K562 (cell line): ENCODE data around the gene HAPLN3. TPM values are rescaled to one million over a fixed set of nuclear protein-coding genes. Genes with fewer than 3 reads are reported as not detected.

Experiments used
- ATAC-seq: fragments of 200-7000 bp; cut with Tn5 transposase; 3 replicates; pipeline ENCODE4 v1.9.1; 2020; ENCODE audit warnings: moderate library complexity
- BruUV-seq: library from RNA; stranded (reverse); fragments of 400-500 nt; replicated peaks from 2 replicates; lab custom pipeline; 2021; lab: Mats Ljungman, UMichigan
- CTCF ChIA-PET: fragments of 300-600 bp; formaldehyde crosslinking; extraction: SDS; loops from one replicate; lab custom pipeline; 2021; ENCODE audit warnings: low intra/inter-chr PET ratio; lab: Yijun Ruan, JAX
- POLR2A ChIA-PET: fragments of 300-600, 350-650 bp; sonication (Branson Sonifier 250); formaldehyde crosslinking; extraction: SDS; loops from one replicate; lab custom pipeline; 2021; ENCODE audit warnings: antibody characterized with exemption, inconsistent platforms; lab: Yijun Ruan, JAX
- DNase-seq, 4 experiments: peaks; one replicate each; pipeline versions ENCODE4 v3.0.0 to v3.0.0-alpha.2; 2011 to 2018; ENCODE audit warnings: low spot score in 3 of 4, mixed read lengths in 3 of 4; ENCODE audit errors: extremely low read depth in 1 of 4
- FAIRE-seq: peaks from 2 replicates; lab custom pipeline; 2011; peaks lifted over from hg19 to GRCh38; lab: Jason Lieb, UNC
- H2AFZ ChIP-seq: 2 replicates; pipeline ENCODE4 v1.6.0; 2011; ENCODE audit warnings: low read depth, low read length, control low read depth, inconsistent platforms
- H3K27ac ChIP-seq: fragments of 200-600 bp; 3 replicates; pipeline ENCODE4 v1.8.0; 2011; ENCODE audit warnings: low read depth, mild to moderate bottlenecking, control low read depth, inconsistent platforms, low read length, moderate library complexity, mixed read lengths; ENCODE audit errors: extremely low read depth
- H3K27me3 ChIP-seq, 2 experiments: fragments of 300-600 bp in 1 of 2; 2 replicates in 1 of 2; 3 replicates in 1 of 2; pipeline versions ENCODE4 v1.6.0 to v1.8.0; 2011; ENCODE audit warnings: inconsistent platforms in 2 of 2, low read length in 2 of 2, mild to moderate bottlenecking in 1 of 2, mixed read lengths in 1 of 2, moderate library complexity in 1 of 2; ENCODE audit not compliant: control insufficient read depth in 2 of 2, insufficient read depth in 2 of 2
- H3K36me3 ChIP-seq: fragments of 300-600 bp; 3 replicates; pipeline ENCODE4 v1.8.0; 2011; ENCODE audit warnings: mild to moderate bottlenecking, low read length, inconsistent platforms; ENCODE audit not compliant: control insufficient read depth, insufficient read depth
- H3K4me1 ChIP-seq, 2 experiments: fragments of 200-600 bp in 1 of 2; replicated peaks in 1 of 2; 2 replicates in 1 of 2; 3 replicates in 1 of 2; pipeline versions ENCODE4 v1.5.1 to v1.8.0; 2011; ENCODE audit warnings: inconsistent platforms in 2 of 2, low read length in 2 of 2, mild to moderate bottlenecking in 1 of 2, mixed read lengths in 1 of 2, moderate library complexity in 1 of 2; ENCODE audit not compliant: control insufficient read depth in 2 of 2, insufficient read depth in 2 of 2
- H3K4me2 ChIP-seq: 2 replicates; pipeline ENCODE4 v1.6.1; 2011; ENCODE audit warnings: low read length, control low read depth, inconsistent platforms, mixed read lengths; ENCODE audit not compliant: insufficient read depth
- H3K4me3 ChIP-seq: fragments of 200-600 bp; sonication (generic), shearing (Covaris generic); 2 replicates; pipeline ENCODE4 v1.5.1; 2016; ENCODE audit warnings: control low read depth, inconsistent platforms
- H3K79me2 ChIP-seq: fragments of 200-600 bp; 3 replicates; pipeline ENCODE4 v1.8.0; 2011; ENCODE audit warnings: low read length, inconsistent platforms; ENCODE audit not compliant: control insufficient read depth, insufficient read depth
- H3K9ac ChIP-seq, 2 experiments: 2 replicates each; pipeline versions ENCODE4 v1.6.0 to v1.6.1; 2011; ENCODE audit warnings: low read depth in 2 of 2, low read length in 2 of 2, control low read depth in 1 of 2, inconsistent platforms in 1 of 2, mild to moderate bottlenecking in 1 of 2, mixed read lengths in 1 of 2; ENCODE audit not compliant: insufficient read depth in 1 of 2
- H3K9me1 ChIP-seq: one replicate; pipeline ENCODE4 v1.6.0; 2011; ENCODE audit warnings: inconsistent platforms, mild to moderate bottlenecking, low read length, moderate library complexity; ENCODE audit not compliant: control insufficient read depth, insufficient read depth
- H3K9me3 ChIP-seq: replicated peaks from 2 replicates; pipeline ENCODE4 v1.5.1; 2011; ENCODE audit warnings: low read depth, low read length, inconsistent platforms; ENCODE audit not compliant: control insufficient read depth, insufficient read depth
- H4K20me1 ChIP-seq: replicated peaks from 2 replicates; pipeline ENCODE4 v1.6.1; 2011; ENCODE audit warnings: low read length, inconsistent platforms, mixed read lengths; ENCODE audit not compliant: control insufficient read depth, insufficient read depth
- CREB1 ChIP-seq, 2 experiments: sonication (generic) in 1 of 2; formaldehyde crosslinking in 1 of 2; IDR thresholded peaks; 2 replicates each; pipeline versions ENCODE4 v1.6.1 to v1.8.0; 2012 to 2022; ENCODE audit warnings: inconsistent platforms in 1 of 2, mild to moderate bottlenecking in 1 of 2, missing genetic modification reagents in 1 of 2, moderate library complexity in 1 of 2
- JUND ChIP-seq, 2 experiments: IDR thresholded peaks; 2 replicates in 1 of 2; 3 replicates in 1 of 2; pipeline ENCODE4 v1.6.1; 2011; ENCODE audit warnings: borderline replicate concordance in 2 of 2, low read depth in 2 of 2, low read length in 2 of 2, improper control_type of control experiment in 1 of 2, missing biosample characterization in 1 of 2, missing genetic modification characterization in 1 of 2, missing genetic modification reagents in 1 of 2
- RBBP5 ChIP-seq: fragments of 200-600 bp; sonication (generic); IDR thresholded peaks from 2 replicates; pipeline ENCODE4 v1.6.1; 2012; ENCODE audit warnings: borderline replicate concordance, mild to moderate bottlenecking, low read length, control low read depth, inconsistent platforms; ENCODE audit not compliant: insufficient read depth, poor library complexity, severe bottlenecking
- ZKSCAN1 ChIP-seq: fragments of 150-350 bp; IDR thresholded peaks from 2 replicates; pipeline ENCODE4 v1.6.1; 2016; ENCODE audit warnings: low read depth, low read length
- WGBS: fragments of 100-300 bp; shearing (Covaris generic); methylation state at CpG from one replicate; pipeline ENCODE4 v1.1.6; 2016; ENCODE audit warnings: low coverage, mixed read lengths; ENCODE audit not compliant: insufficient coverage; ENCODE audit errors: missing lambda C conversion rate; 5-methylcytosine and 5-hydroxymethylcytosine counted together
- in situ Hi-C: fragments of 300-500 bp; cut with MboI; formaldehyde crosslinking; loops from 4 replicates; pipeline ENCODE4 v1.15.0; 2018; ENCODE audit warnings: inconsistent platforms, mixed read lengths
- intact Hi-C: fragments of 100-400 bp; cut with micrococcal nuclease; formaldehyde crosslinking; loops from 2 replicates; pipeline ENCODE4 v1.14.2; 2022
- polyA plus RNA-seq, 8 experiments: library from polyadenylated mRNA; depleted of rRNA in 4 of 8; stranded (reverse) in 5 of 8; unstranded in 3 of 8; fragments of >200 nt; fragmentation: Nextera tagmentation in 2 of 8; fragmentation: Illumina TruSeq in 1 of 8; extraction: Ambion mirVana in 2 of 8; extraction: Trizol in 1 of 8; gene quantifications; 2 replicates each; pipeline versions ENCODE4 v1.2.1 to v1.2.3, GENCODE V29; 2011 to 2014; ENCODE audit warnings: inconsistent platforms in 1 of 8, missing spikeins in 1 of 8
- total RNA-seq, 7 experiments: library from RNA; depleted of rRNA in 6 of 7; stranded (reverse); fragments of >200 nt in 6 of 7; fragmentation: Illumina TruSeq in 2 of 7; extraction: Trizol in 2 of 7; gene quantifications; 2 replicates each; pipeline versions ENCODE4 v1.2.1 to v1.2.3, GENCODE V29; 2011 to 2021; ENCODE audit warnings: low replicate concordance in 1 of 7
- TF ChIP-seq, protein P1 (sequence below): fragments of 150-350 bp; IDR thresholded peaks from 2 replicates; pipeline ENCODE4 v1.6.1; 2014; ENCODE audit warnings: low read depth, mild to moderate bottlenecking, low read length, borderline replicate concordance

Gene HAPLN3
- total and polyA plus RNA-seq, 9 of the 15 experiments (the other 6 are each of a cell fraction or from before 2014, with no cell fraction given): 0.04 to 2.4 (median 0.65) TPM

DNA sequence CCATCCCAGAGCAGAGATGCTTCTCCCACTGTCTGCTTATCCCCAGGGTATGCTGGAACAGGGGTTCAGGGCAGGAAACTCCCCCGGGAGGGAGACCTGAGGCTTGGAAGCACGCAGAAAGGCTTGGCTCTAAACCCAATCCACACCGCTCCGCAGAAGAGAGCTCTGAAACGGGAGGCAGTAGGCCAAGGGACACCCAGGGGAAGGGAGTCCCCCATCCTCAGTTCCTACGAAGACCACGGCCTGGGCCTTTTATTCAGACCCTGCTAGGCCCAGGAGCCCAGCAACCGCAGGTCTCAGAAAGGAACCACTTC is 1.8 kb upstream of the HAPLN3 start:
- Histone ChIP-seq H3K4me1 (peaks cover 9 to 43% of the 10 kb centered on the region in 2 experiments; a peak in 4 of 5 replicates), H2AFZ (no peak overlapping the region; the same call in 1 of the 2 replicates), H3K4me2 (0 out of 2 replicates have a peak overlapping the region, but pooled peaks have one; percentile 31), H3K9me1 (no peaks in the 10 kb centered on the region), H3K27me3 (no peaks in the 10 kb centered on the region), H3K79me2 (no peaks in the 10 kb centered on the region), H3K4me3 (no peak overlapping the region), H3K9me3 (no peaks in the 10 kb centered on the region), H3K36me3 (peaks cover 25% of the 10 kb centered on the region; the same call in 2 of the 3 replicates), H3K9ac (peak overlapping the region; percentile 24 to 81; a peak in 3 of 4 replicates), H4K20me1 (no peaks in the 10 kb centered on the region), H3K27ac (no peak overlapping the region)
- FAIRE-seq (no peak), DNase-seq (no peak), ATAC-seq (peak; percentile 16; the same call in 2 of the 3 replicates)
- ChIA-PET CTCF (no interaction called here), POLR2A (interaction anchor here (1.0 to 1.3 kb wide), 2 partner anchors 8 to 398 kb away, joined by 3 read pairs; no protein-coding TSS in a partner anchor)
- WGBS: 35% methylated on average over 8 of the region's 8 CpGs
- BruUV-seq: no TSS peak
- intact Hi-C loops (loop anchor here (5.0 kb wide), 1 partner anchor 280 kb away; no protein-coding TSS in a partner anchor), in situ Hi-C loops (no loop called here)
- TF ChIP-seq RBBP5: peak; percentile 46
- 0 out of 2 replicates have a peak, but pooled peaks have one; percentile 14 for TF ChIP-seq CREB1 (IDR thresholded peaks at IDR 0.05)
- no peak for TF ChIP-seq CREB1 (CRISPR knock-in tag; IDR thresholded peaks at IDR 0.05)
- TF ChIP-seq, protein P1, sequence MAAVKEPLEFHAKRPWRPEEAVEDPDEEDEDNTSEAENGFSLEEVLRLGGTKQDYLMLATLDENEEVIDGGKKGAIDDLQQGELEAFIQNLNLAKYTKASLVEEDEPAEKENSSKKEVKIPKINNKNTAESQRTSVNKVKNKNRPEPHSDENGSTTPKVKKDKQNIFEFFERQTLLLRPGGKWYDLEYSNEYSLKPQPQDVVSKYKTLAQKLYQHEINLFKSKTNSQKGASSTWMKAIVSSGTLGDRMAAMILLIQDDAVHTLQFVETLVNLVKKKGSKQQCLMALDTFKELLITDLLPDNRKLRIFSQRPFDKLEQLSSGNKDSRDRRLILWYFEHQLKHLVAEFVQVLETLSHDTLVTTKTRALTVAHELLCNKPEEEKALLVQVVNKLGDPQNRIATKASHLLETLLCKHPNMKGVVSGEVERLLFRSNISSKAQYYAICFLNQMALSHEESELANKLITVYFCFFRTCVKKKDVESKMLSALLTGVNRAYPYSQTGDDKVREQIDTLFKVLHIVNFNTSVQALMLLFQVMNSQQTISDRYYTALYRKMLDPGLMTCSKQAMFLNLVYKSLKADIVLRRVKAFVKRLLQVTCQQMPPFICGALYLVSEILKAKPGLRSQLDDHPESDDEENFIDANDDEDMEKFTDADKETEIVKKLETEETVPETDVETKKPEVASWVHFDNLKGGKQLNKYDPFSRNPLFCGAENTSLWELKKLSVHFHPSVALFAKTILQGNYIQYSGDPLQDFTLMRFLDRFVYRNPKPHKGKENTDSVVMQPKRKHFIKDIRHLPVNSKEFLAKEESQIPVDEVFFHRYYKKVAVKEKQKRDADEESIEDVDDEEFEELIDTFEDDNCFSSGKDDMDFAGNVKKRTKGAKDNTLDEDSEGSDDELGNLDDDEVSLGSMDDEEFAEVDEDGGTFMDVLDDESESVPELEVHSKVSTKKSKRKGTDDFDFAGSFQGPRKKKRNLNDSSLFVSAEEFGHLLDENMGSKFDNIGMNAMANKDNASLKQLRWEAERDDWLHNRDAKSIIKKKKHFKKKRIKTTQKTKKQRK: no peak
- no peak for TF ChIP-seq ZKSCAN1
- TF ChIP-seq JUND (IDR thresholded peaks at IDR 0.05; ENCODE audit: borderline replicate concordance, low read depth, low read length): no peak
- TF ChIP-seq JUND (tag; IDR thresholded peaks at IDR 0.05; ENCODE audit: borderline replicate concordance, low read depth, low read length): no peak
